OCI-LY7 (cell line): Measurements from ENCODE around the gene SOAT2. TPM values are rescaled to one million over a fixed set of nuclear protein-coding genes. Genes with fewer than 3 reads are reported as not detected.

Source experiments
- BruUV-seq: library from RNA; stranded (reverse); fragments of 400-500 nt; replicated peaks from 2 replicates; lab custom pipeline; 2021; lab: Mats Ljungman, UMichigan
- CTCF ChIA-PET: fragments of 300-600 bp; sonication (Branson Sonifier 250); formaldehyde crosslinking; loops from one replicate; lab custom pipeline; 2022; ENCODE audit warnings: antibody characterized with exemption; ENCODE audit not compliant: unreplicated experiment; lab: Charles Lee
- POLR2A ChIA-PET: fragments of 300-600 bp; sonication (Branson Sonifier 250); formaldehyde crosslinking; loops from one replicate; lab custom pipeline; 2022; ENCODE audit warnings: antibody characterized with exemption; lab: Charles Lee
- DNase-seq: peaks from one replicate; pipeline ENCODE4 v3.0.0-alpha.2; 2015; ENCODE audit warnings: low spot score
- H2AFZ ChIP-seq: fragments of 200-600 bp; sonication (generic), shearing (Covaris generic); 2 replicates; pipeline ENCODE4 v1.6.1; 2014; ENCODE audit warnings: mild to moderate bottlenecking, antibody characterized with exemption, low read length, moderate library complexity
- H3K27ac ChIP-seq: fragments of 200-600 bp; sonication (generic); 2 replicates; pipeline ENCODE4 v1.5.1; 2014; ENCODE audit warnings: mixed run types, low read depth, mild to moderate bottlenecking, moderate library complexity, low read length, inconsistent platforms; ENCODE audit not compliant: poor library complexity, severe bottlenecking
- H3K36me3 ChIP-seq: fragments of 200-600 bp; sonication (generic); 2 replicates; pipeline ENCODE4 v1.6.1; 2014; ENCODE audit warnings: mild to moderate bottlenecking, antibody characterized with exemption, low read length, moderate library complexity, mixed read lengths; ENCODE audit not compliant: insufficient read depth
- H3K4me1 ChIP-seq: fragments of 200-600 bp; sonication (generic); 2 replicates; pipeline ENCODE4 v1.5.1; 2014; ENCODE audit warnings: mild to moderate bottlenecking, low read length; ENCODE audit not compliant: insufficient read depth, poor library complexity, severe bottlenecking
- H3K4me2 ChIP-seq: fragments of 200-600 bp; sonication (generic); 2 replicates; pipeline ENCODE4 v1.6.1; 2014; ENCODE audit warnings: mild to moderate bottlenecking, low read length
- H3K4me3 ChIP-seq: fragments of 200-600 bp; sonication (generic); 2 replicates; pipeline ENCODE4 v1.5.1; 2014; ENCODE audit warnings: mild to moderate bottlenecking, low read depth, low read length; ENCODE audit not compliant: poor library complexity, severe bottlenecking
- H3K79me2 ChIP-seq: fragments of 200-600 bp; sonication (generic); 2 replicates; pipeline ENCODE4 v1.6.1; 2016; ENCODE audit warnings: low read depth, mild to moderate bottlenecking, low read length, moderate library complexity, mixed read lengths; ENCODE audit not compliant: insufficient read depth
- H3K9me2 ChIP-seq: fragments of 200-600 bp; sonication (generic); 2 replicates; pipeline ENCODE4 v1.6.1; 2016; ENCODE audit warnings: mild to moderate bottlenecking, low read length, mixed read lengths; ENCODE audit not compliant: insufficient read depth
- H3K9me3 ChIP-seq: fragments of 200-600 bp; sonication (generic); 2 replicates; pipeline ENCODE4 v1.6.1; 2014; ENCODE audit warnings: mild to moderate bottlenecking, mixed run types, low read length, mixed read lengths
- H4K20me1 ChIP-seq: fragments of 200-600 bp; sonication (generic); 2 replicates; pipeline ENCODE4 v1.6.1; 2014; ENCODE audit warnings: mild to moderate bottlenecking, antibody characterized with exemption, low read length, moderate library complexity, mixed read lengths; ENCODE audit not compliant: insufficient read depth
- CTCF ChIP-seq: fragments of 200-600 bp; sonication (generic); conservative IDR thresholded peaks from 2 replicates; pipeline ENCODE4 v1.5.1; 2014; ENCODE audit warnings: mild to moderate bottlenecking, antibody characterized with exemption, low read length, moderate library complexity, mixed read lengths
- EZH2phosphoT487 ChIP-seq: fragments of 200-600 bp; sonication (generic); IDR thresholded peaks from 2 replicates; pipeline ENCODE4 v1.6.1; 2018; ENCODE audit warnings: low read depth, borderline replicate concordance, mild to moderate bottlenecking, mixed run types, antibody characterized with exemption, low read length, moderate library complexity, mixed read lengths
- intact Hi-C: fragments of 100-400 bp; cut with micrococcal nuclease; formaldehyde crosslinking; loops from one replicate; pipeline ENCODE4 v1.10.0; 2022; ENCODE audit not compliant: unreplicated experiment
- total RNA-seq, 2 experiments: library from RNA; depleted of rRNA in 1 of 2; stranded (reverse); fragments of >200 nt in 1 of 2; shearing (Covaris generic) in 1 of 2; gene quantifications; 2 replicates each; pipeline ENCODE4 v1.2.3, GENCODE V29; 2014 to 2022

Gene SOAT2
- total RNA-seq, 2 experiments from 2014 or later = 0.06 to 1.8 TPM

GRCh38 chr12:53070877-53071492 lies 32.3 kb upstream of the SOAT2 start:
- Histone ChIP-seq H3K4me1 (no peaks in the 10 kb centered on the region), H2AFZ (no peak overlapping the region), H3K36me3 (peaks cover 34% of the 10 kb centered on the region), H3K4me2 (no peak overlapping the region), H3K79me2 (no peaks in the 10 kb centered on the region), H3K4me3 (no peak overlapping the region), H3K9me2 (no peaks in the 10 kb centered on the region), H3K27ac (no peak overlapping the region), H4K20me1 (no peaks in the 10 kb centered on the region), H3K9me3 (no peaks in the 10 kb centered on the region)
- DNase-seq = no peak
- ChIA-PET CTCF (interaction anchor here (0.6 kb wide), 1 partner anchor 10 kb away, joined by 13 read pairs; no protein-coding TSS in a partner anchor), POLR2A (interaction anchor here (0.6 to 1.4 kb wide), 4 partner anchors 8 to 32 kb away, joined by 3 to 7 read pairs (median 4); partner anchors contain the start of genes SOAT2 and SPRYD3)
- intact Hi-C loops = no loop called here
- TF ChIP-seq EZH2phosphoT487 (no peak), CTCF (no peak)
- BruUV-seq = no TSS peak

- H3K36me3 ChIP-seq = peaks cover 36% of the 10 kb centered on the region
- no TSS peak for BruUV-seq
Measured at GRCh38 chr12:53071591-53072551, 31.4 kb upstream of the SOAT2 start.

More at GRCh38 chr12:53071591-53072551, 31.4 kb upstream of the SOAT2 start:
- no peak for DNase-seq
- intact Hi-C loops = no loop called here
- no peaks in the 10 kb centered on the region for H3K79me2 ChIP-seq
- H2AFZ ChIP-seq = no peak overlapping the region
- H3K9me2 ChIP-seq = no peaks in the 10 kb centered on the region
- H3K4me2 ChIP-seq = no peak overlapping the region
- ChIA-PET POLR2A (interaction anchor here (0.6 to 1.4 kb wide), 3 partner anchors 12 to 31 kb away, joined by 3 to 7 read pairs (median 4); partner anchors contain the start of gene SOAT2), CTCF (interaction anchor here (0.6 kb wide), 1 partner anchor 10 kb away, joined by 13 read pairs; no protein-coding TSS in a partner anchor)
- H3K27ac ChIP-seq = no peak overlapping the region
- no peaks in the 10 kb centered on the region for H3K9me3 ChIP-seq
- TF ChIP-seq EZH2phosphoT487 = no peak
- TF ChIP-seq CTCF = no peak
- no peaks in the 10 kb centered on the region for H4K20me1 ChIP-seq
- H3K4me3 ChIP-seq = no peak overlapping the region
- no peaks in the 10 kb centered on the region for H3K4me1 ChIP-seq
